Endothelial cell of umbilical vein (primary cell): ENCODE measurements around the gene KASH5. TPM values are rescaled to one million over a fixed set of nuclear protein-coding genes. Genes with fewer than 3 reads are reported as not detected.

ENCODE experiments used
- BruUV-seq: library from RNA; stranded (reverse); fragments of 400-500 nt; replicated peaks from 2 replicates; lab custom pipeline; 2021; lab: Mats Ljungman, UMichigan
- CTCF ChIA-PET: fragments of 300-600, 350-600 bp; sonication (Branson Sonifier 250); formaldehyde crosslinking; loops from one replicate; lab custom pipeline; 2021; ENCODE audit warnings: antibody characterized with exemption, inconsistent platforms; lab: Charles Lee
- POLR2A ChIA-PET: fragments of 300-600, 350-600 bp; sonication (Branson Sonifier 250); formaldehyde crosslinking; loops from one replicate; lab custom pipeline; 2021; ENCODE audit warnings: antibody characterized with exemption, inconsistent platforms; lab: Charles Lee
- DNase-seq: peaks from one replicate; pipeline ENCODE4 v3.0.0-alpha.2; 2011; ENCODE audit warnings: low read depth, low spot score
- FAIRE-seq: peaks from 2 replicates; lab custom pipeline; 2011; peaks lifted over from hg19 to GRCh38; lab: Jason Lieb, UNC
- H2AFZ ChIP-seq: 2 replicates; pipeline ENCODE4 v1.6.0; 2012; ENCODE audit warnings: low read depth, low read length, control low read depth, inconsistent platforms
- H3K27ac ChIP-seq: 2 replicates; pipeline ENCODE4 v1.5.1; 2011; ENCODE audit warnings: low read depth, mild to moderate bottlenecking, control low read depth, low read length, moderate library complexity; ENCODE audit not compliant: insufficient read depth
- H3K27me3 ChIP-seq, 2 experiments: 2 replicates each; pipeline versions ENCODE4 v1.6.0 to v1.6.1; 2011; ENCODE audit warnings: low read length in 2 of 2, mixed read lengths in 1 of 2; ENCODE audit not compliant: control insufficient read depth in 2 of 2, insufficient read depth in 2 of 2
- H3K36me3 ChIP-seq, 2 experiments: 2 replicates in 1 of 2; 3 replicates in 1 of 2; pipeline ENCODE4 v1.5.1; 2011; ENCODE audit warnings: low read length in 2 of 2, mild to moderate bottlenecking in 1 of 2, moderate library complexity in 1 of 2; ENCODE audit not compliant: control insufficient read depth in 2 of 2, insufficient read depth in 2 of 2; ENCODE audit errors: extremely low read depth in 1 of 2
- H3K4me1 ChIP-seq: 3 replicates; pipeline ENCODE4 v1.5.1; 2011; ENCODE audit warnings: mild to moderate bottlenecking, low read length; ENCODE audit not compliant: control insufficient read depth, insufficient read depth; ENCODE audit errors: extremely low read depth
- H3K4me2 ChIP-seq: 2 replicates; pipeline ENCODE4 v1.6.1; 2011; ENCODE audit warnings: low read length, control low read depth, mixed read lengths; ENCODE audit not compliant: insufficient read depth
- H3K4me3 ChIP-seq, 3 experiments: fragments of 200-600 bp in 1 of 3; sonication (generic), shearing (Covaris generic) in 1 of 3; replicated peaks in 1 of 3; 2 replicates each; pipeline ENCODE4 v1.5.1; 2011 to 2016; ENCODE audit warnings: control low read depth in 3 of 3, low read length in 3 of 3, mild to moderate bottlenecking in 2 of 3, inconsistent platforms in 1 of 3, low read depth in 1 of 3, moderate library complexity in 1 of 3; ENCODE audit not compliant: insufficient read depth in 1 of 3
- H3K79me2 ChIP-seq: 2 replicates; pipeline ENCODE4 v1.6.0; 2012; ENCODE audit warnings: low read length, inconsistent platforms; ENCODE audit not compliant: control insufficient read depth, insufficient read depth
- H3K9ac ChIP-seq: replicated peaks from 2 replicates; pipeline ENCODE3; 2011; ENCODE audit warnings: low read length, control low read depth; ENCODE audit not compliant: insufficient read depth; ENCODE audit errors: extremely low read depth
- H3K9me1 ChIP-seq: replicated peaks from 3 replicates; pipeline ENCODE4 v1.6.0; 2011; ENCODE audit warnings: mild to moderate bottlenecking, low read length; ENCODE audit not compliant: control insufficient read depth, insufficient read depth; ENCODE audit errors: extremely low read depth
- H3K9me3 ChIP-seq: replicated peaks from 2 replicates; pipeline ENCODE4 v1.5.1; 2012; ENCODE audit warnings: low read length, inconsistent platforms; ENCODE audit not compliant: control insufficient read depth, insufficient read depth
- H4K20me1 ChIP-seq: replicated peaks from 2 replicates; pipeline ENCODE3; 2011; ENCODE audit warnings: mild to moderate bottlenecking, low read length; ENCODE audit not compliant: control insufficient read depth, insufficient read depth; ENCODE audit errors: extremely low read depth
- EZH2 ChIP-seq: IDR thresholded peaks from 2 replicates; pipeline ENCODE4 v1.6.1; 2012; ENCODE audit warnings: borderline replicate concordance, low read depth, mild to moderate bottlenecking, moderate library complexity, low read length, inconsistent platforms; ENCODE audit not compliant: severe bottlenecking
- FOS ChIP-seq: IDR thresholded peaks from 2 replicates; pipeline ENCODE4 v1.6.1; 2011; ENCODE audit warnings: mild to moderate bottlenecking, low read length, moderate library complexity, borderline replicate concordance; ENCODE audit not compliant: insufficient read depth
- GATA2 ChIP-seq: IDR thresholded peaks from 2 replicates; pipeline ENCODE4 v1.7.0; 2011; ENCODE audit warnings: low read depth, mild to moderate bottlenecking, moderate library complexity, mixed read lengths, low read length; ENCODE audit not compliant: insufficient read length, insufficient read depth
- JUN ChIP-seq: IDR thresholded peaks from 2 replicates; pipeline ENCODE4 v1.6.1; 2011; ENCODE audit warnings: borderline replicate concordance, low read depth; ENCODE audit not compliant: insufficient read length, insufficient read depth
- MYC ChIP-seq: IDR thresholded peaks from one replicate; pipeline ENCODE4 v1.6.1; 2011; ENCODE audit warnings: mild to moderate bottlenecking, low read depth, low read length
- POLR2A ChIP-seq: IDR thresholded peaks from 2 replicates; pipeline ENCODE4 v1.6.1; 2012; ENCODE audit warnings: low read depth, mild to moderate bottlenecking, control low read depth, low read length
- POLR2AphosphoS5 ChIP-seq: IDR thresholded peaks from 2 replicates; pipeline ENCODE4 v1.6.1; 2012; ENCODE audit warnings: low read depth, mild to moderate bottlenecking, control low read depth, low read length, moderate library complexity; ENCODE audit not compliant: insufficient read depth
- dilution Hi-C: fragments of 300-500 bp; cut with MboI; formaldehyde crosslinking; loops from one replicate; pipeline ENCODE4 v1.15.0; 2019; ENCODE audit warnings: low sequenced_read_pairs; ENCODE audit not compliant: extremely low pct_ligation_motif_present
- intact Hi-C: fragments of 100-400 bp; cut with micrococcal nuclease; formaldehyde crosslinking; loops from one replicate; pipeline ENCODE4 v1.10.0; 2022
- polyA plus RNA-seq, 4 experiments: library from polyadenylated mRNA; depleted of rRNA in 3 of 4; stranded (reverse) in 3 of 4; unstranded in 1 of 4; fragments of >200 nt; gene quantifications; 2 replicates each; pipeline versions ENCODE4 v1.2.1 to v1.2.3, GENCODE V29; 2011 to 2012; ENCODE audit warnings: missing spikeins in 1 of 4
- total RNA-seq: library from RNA; stranded (reverse); gene quantifications from 2 replicates; pipeline ENCODE4 v1.2.3, GENCODE V29; 2021
- TF ChIP-seq, protein P1 (sequence below), 2 donors: IDR thresholded peaks; 1 replicate in 1 of 2; 2 replicates in 1 of 2; pipeline ENCODE4 v1.5.1; 2011; ENCODE audit warnings: low read length in 2 of 2, mild to moderate bottlenecking in 2 of 2, moderate library complexity in 2 of 2, control low read depth in 1 of 2, inconsistent platforms in 1 of 2, low read depth in 1 of 2; ENCODE audit not compliant: insufficient read depth in 1 of 2; ENCODE audit errors: extremely low read depth in 1 of 2
- TF ChIP-seq, protein P2 (sequence below): IDR thresholded peaks from 2 replicates; pipeline ENCODE4 v1.6.1; 2011; ENCODE audit not compliant: insufficient read depth, insufficient read length

Gene KASH5
- total and polyA plus RNA-seq, 2 donors (not counting 3 experiments of a cell fraction or from before 2014, with no cell fraction given) = 0.03 TPM; not detected in 1

DNA sequence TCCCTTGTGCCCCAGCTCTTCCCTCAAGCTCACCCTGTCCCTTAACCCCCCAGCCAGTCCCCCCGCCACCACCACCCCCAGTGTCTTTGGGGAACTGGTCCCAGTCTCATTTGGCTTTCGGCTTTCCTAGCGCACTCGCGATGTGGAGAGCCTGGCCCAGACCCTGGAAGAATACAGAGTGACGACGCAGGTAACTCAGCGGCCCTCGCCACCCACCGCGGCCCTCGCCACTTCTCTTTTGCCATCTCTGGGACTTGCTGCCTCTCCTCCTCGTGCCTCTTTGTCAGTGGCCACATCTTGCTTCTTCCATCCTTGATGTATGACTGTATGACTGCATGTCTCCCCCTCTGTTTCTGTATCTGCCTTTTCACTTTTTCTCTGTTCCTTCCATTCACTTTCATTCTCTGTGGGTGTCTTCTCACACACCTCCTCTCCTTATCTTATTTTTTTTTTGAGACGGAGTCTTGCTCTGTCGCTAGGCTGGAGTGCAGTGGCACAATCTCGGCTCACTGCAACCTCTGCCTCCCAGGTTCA is 19.5 kb downstream of the KASH5 start:
- FAIRE-seq = no peak
- H2AFZ ChIP-seq = no peak overlapping the region
- intact Hi-C loops (no loop called here), dilution Hi-C loops (no loop called here)
- POLR2A ChIA-PET = no interaction called here
- no peaks in the 10 kb centered on the region for H3K9me3 ChIP-seq
- CTCF ChIA-PET = interaction anchor here (1.2 to 1.4 kb wide), 2 partner anchors 9 to 45 kb away, joined by 3 read pairs; partner anchors contain the start of gene TEAD2
- H3K4me3 ChIP-seq = no peak overlapping the region
- no TSS peak for BruUV-seq
- no peak for DNase-seq
- H3K27me3 ChIP-seq = no peaks in the 10 kb centered on the region
- H3K4me2 ChIP-seq = no peak overlapping the region
- no peaks in the 10 kb centered on the region for H3K4me1 ChIP-seq
- no peaks in the 10 kb centered on the region for H3K36me3 ChIP-seq
- H4K20me1 ChIP-seq = no peaks in the 10 kb centered on the region
- no peaks in the 10 kb centered on the region for H3K79me2 ChIP-seq
- TF ChIP-seq EZH2 (no peak), GATA2 (no peak), POLR2AphosphoS5 (no peak), MYC (no peak), POLR2A (no peak), JUN (no peak), FOS (no peak)
- TF ChIP-seq, protein P1, sequence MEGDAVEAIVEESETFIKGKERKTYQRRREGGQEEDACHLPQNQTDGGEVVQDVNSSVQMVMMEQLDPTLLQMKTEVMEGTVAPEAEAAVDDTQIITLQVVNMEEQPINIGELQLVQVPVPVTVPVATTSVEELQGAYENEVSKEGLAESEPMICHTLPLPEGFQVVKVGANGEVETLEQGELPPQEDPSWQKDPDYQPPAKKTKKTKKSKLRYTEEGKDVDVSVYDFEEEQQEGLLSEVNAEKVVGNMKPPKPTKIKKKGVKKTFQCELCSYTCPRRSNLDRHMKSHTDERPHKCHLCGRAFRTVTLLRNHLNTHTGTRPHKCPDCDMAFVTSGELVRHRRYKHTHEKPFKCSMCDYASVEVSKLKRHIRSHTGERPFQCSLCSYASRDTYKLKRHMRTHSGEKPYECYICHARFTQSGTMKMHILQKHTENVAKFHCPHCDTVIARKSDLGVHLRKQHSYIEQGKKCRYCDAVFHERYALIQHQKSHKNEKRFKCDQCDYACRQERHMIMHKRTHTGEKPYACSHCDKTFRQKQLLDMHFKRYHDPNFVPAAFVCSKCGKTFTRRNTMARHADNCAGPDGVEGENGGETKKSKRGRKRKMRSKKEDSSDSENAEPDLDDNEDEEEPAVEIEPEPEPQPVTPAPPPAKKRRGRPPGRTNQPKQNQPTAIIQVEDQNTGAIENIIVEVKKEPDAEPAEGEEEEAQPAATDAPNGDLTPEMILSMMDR (IDR thresholded peaks at IDR 0.05; ENCODE audit: extremely low read depth in 1 of 2, insufficient read depth in 1 of 2, low read depth in 1 of 2, low read length in 2 of 2) = no peak
- TF ChIP-seq, protein P2, sequence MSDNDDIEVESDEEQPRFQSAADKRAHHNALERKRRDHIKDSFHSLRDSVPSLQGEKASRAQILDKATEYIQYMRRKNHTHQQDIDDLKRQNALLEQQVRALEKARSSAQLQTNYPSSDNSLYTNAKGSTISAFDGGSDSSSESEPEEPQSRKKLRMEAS = no peak
- no peaks in the 10 kb centered on the region for H3K9me1 ChIP-seq
- no peak overlapping the region for H3K9ac ChIP-seq
- no peak overlapping the region for H3K27ac ChIP-seq
